DND-41 (cell line): Measurements from ENCODE around the gene AFG3L2.

Experiments used
- ATAC-seq: fragments of 200-7000 bp; cut with Tn5 transposase; 3 replicates; pipeline ENCODE4 v1.9.1; 2021; ENCODE audit warnings: low read depth; ENCODE audit not compliant: insufficient read depth
- DNase-seq: peaks from one replicate; pipeline ENCODE4 v3.0.0-alpha.2; 2020
- H2AFZ ChIP-seq: 2 replicates; pipeline ENCODE4 v1.6.0; 2012; ENCODE audit warnings: low read depth, low read length
- H3K27ac ChIP-seq: 2 replicates; pipeline ENCODE4 v1.5.1; 2012; ENCODE audit warnings: low read length, inconsistent platforms
- H3K27me3 ChIP-seq: fragments of 200-600 bp; sonication (generic); 2 replicates; pipeline ENCODE4 v1.6.0; 2012; ENCODE audit warnings: low read length, mild to moderate bottlenecking, inconsistent platforms; ENCODE audit not compliant: insufficient read depth, poor library complexity
- H3K36me3 ChIP-seq: 2 replicates; pipeline ENCODE4 v1.5.1; 2012; ENCODE audit warnings: low read length, inconsistent platforms; ENCODE audit not compliant: insufficient read depth
- H3K4me1 ChIP-seq: 2 replicates; pipeline ENCODE4 v1.5.1; 2012; ENCODE audit warnings: mild to moderate bottlenecking, low read length; ENCODE audit not compliant: insufficient read depth
- H3K4me2 ChIP-seq: 2 replicates; pipeline ENCODE4 v1.6.0; 2012; ENCODE audit warnings: mild to moderate bottlenecking, moderate library complexity, low read length, inconsistent platforms; ENCODE audit not compliant: insufficient read depth
- H3K4me3 ChIP-seq, 2 experiments: fragments of 200-600 bp in 1 of 2; shearing (Covaris generic) in 1 of 2; 2 replicates each; pipeline ENCODE4 v1.5.1; 2012 to 2016; ENCODE audit warnings: inconsistent platforms in 2 of 2, low read length in 2 of 2, mild to moderate bottlenecking in 2 of 2, low read depth in 1 of 2, moderate library complexity in 1 of 2
- H3K79me2 ChIP-seq: 2 replicates; pipeline ENCODE4 v1.6.0; 2012; ENCODE audit warnings: low read length, inconsistent platforms; ENCODE audit not compliant: insufficient read depth
- H3K9ac ChIP-seq: 2 replicates; pipeline ENCODE4 v1.6.0; 2012; ENCODE audit warnings: low read depth, mild to moderate bottlenecking, inconsistent platforms, low read length, moderate library complexity
- H3K9me3 ChIP-seq: 2 replicates; pipeline ENCODE4 v1.5.1; 2012; ENCODE audit warnings: low read length, moderate library complexity, mild to moderate bottlenecking, inconsistent platforms; ENCODE audit not compliant: insufficient read depth, severe bottlenecking
- H4K20me1 ChIP-seq: 2 replicates; pipeline ENCODE4 v1.6.0; 2012; ENCODE audit warnings: low read length; ENCODE audit not compliant: insufficient read depth
- EZH2 ChIP-seq: IDR thresholded peaks from 3 replicates; pipeline ENCODE4 v1.6.1; 2012; ENCODE audit warnings: borderline replicate concordance, low read depth, mild to moderate bottlenecking, moderate library complexity, low read length, inconsistent platforms; ENCODE audit not compliant: severe bottlenecking
- TF ChIP-seq, protein P1 (sequence below): IDR thresholded peaks from 2 replicates; pipeline ENCODE4 v1.5.1; 2012; ENCODE audit warnings: borderline replicate concordance, low read length, moderate library complexity, mild to moderate bottlenecking; ENCODE audit not compliant: poor library complexity, severe bottlenecking; ENCODE audit errors: extremely low read depth

Gene AFG3L2

GRCh38 chr18:12304351-12305210 is 72.4 kb downstream of the AFG3L2 start:
- no peak for ATAC-seq

GRCh38 chr18:12302391-12303147 is 74.5 kb downstream of the AFG3L2 start:
- no peaks in the 10 kb centered on the region for H3K27me3 ChIP-seq
- H3K4me1 ChIP-seq: no peaks in the 10 kb centered on the region
- H3K79me2 ChIP-seq: no peaks in the 10 kb centered on the region
- no peaks in the 10 kb centered on the region for H3K36me3 ChIP-seq
- no peaks in the 10 kb centered on the region for H4K20me1 ChIP-seq
- H2AFZ ChIP-seq: no peak overlapping the region
- no peak overlapping the region for H3K4me3 ChIP-seq
- DNase-seq (no peak), ATAC-seq (no peak)
- no peaks in the 10 kb centered on the region for H3K9me3 ChIP-seq
- H3K4me2 ChIP-seq: no peak overlapping the region
- no peak overlapping the region for H3K27ac ChIP-seq
- TF ChIP-seq EZH2: no peak
- TF ChIP-seq, protein P1, sequence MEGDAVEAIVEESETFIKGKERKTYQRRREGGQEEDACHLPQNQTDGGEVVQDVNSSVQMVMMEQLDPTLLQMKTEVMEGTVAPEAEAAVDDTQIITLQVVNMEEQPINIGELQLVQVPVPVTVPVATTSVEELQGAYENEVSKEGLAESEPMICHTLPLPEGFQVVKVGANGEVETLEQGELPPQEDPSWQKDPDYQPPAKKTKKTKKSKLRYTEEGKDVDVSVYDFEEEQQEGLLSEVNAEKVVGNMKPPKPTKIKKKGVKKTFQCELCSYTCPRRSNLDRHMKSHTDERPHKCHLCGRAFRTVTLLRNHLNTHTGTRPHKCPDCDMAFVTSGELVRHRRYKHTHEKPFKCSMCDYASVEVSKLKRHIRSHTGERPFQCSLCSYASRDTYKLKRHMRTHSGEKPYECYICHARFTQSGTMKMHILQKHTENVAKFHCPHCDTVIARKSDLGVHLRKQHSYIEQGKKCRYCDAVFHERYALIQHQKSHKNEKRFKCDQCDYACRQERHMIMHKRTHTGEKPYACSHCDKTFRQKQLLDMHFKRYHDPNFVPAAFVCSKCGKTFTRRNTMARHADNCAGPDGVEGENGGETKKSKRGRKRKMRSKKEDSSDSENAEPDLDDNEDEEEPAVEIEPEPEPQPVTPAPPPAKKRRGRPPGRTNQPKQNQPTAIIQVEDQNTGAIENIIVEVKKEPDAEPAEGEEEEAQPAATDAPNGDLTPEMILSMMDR: no peak
- H3K9ac ChIP-seq: no peak overlapping the region

More at GRCh38 chr18:12304351-12305210, 72.4 kb downstream of the AFG3L2 start:
- H3K4me2 ChIP-seq: no peak overlapping the region
- H3K27me3 ChIP-seq: no peaks in the 10 kb centered on the region
- no peak overlapping the region for H3K27ac ChIP-seq
- H4K20me1 ChIP-seq: no peaks in the 10 kb centered on the region
- H3K36me3 ChIP-seq: no peaks in the 10 kb centered on the region
- no peak for DNase-seq
- no peaks in the 10 kb centered on the region for H3K79me2 ChIP-seq
- no peak overlapping the region for H3K9ac ChIP-seq
- no peak for TF ChIP-seq EZH2
- TF ChIP-seq, protein P1: no peak
- H3K4me1 ChIP-seq: no peaks in the 10 kb centered on the region
- no peaks in the 10 kb centered on the region for H3K9me3 ChIP-seq
- no peak overlapping the region for H2AFZ ChIP-seq
- H3K4me3 ChIP-seq: no peak overlapping the region

DNA sequence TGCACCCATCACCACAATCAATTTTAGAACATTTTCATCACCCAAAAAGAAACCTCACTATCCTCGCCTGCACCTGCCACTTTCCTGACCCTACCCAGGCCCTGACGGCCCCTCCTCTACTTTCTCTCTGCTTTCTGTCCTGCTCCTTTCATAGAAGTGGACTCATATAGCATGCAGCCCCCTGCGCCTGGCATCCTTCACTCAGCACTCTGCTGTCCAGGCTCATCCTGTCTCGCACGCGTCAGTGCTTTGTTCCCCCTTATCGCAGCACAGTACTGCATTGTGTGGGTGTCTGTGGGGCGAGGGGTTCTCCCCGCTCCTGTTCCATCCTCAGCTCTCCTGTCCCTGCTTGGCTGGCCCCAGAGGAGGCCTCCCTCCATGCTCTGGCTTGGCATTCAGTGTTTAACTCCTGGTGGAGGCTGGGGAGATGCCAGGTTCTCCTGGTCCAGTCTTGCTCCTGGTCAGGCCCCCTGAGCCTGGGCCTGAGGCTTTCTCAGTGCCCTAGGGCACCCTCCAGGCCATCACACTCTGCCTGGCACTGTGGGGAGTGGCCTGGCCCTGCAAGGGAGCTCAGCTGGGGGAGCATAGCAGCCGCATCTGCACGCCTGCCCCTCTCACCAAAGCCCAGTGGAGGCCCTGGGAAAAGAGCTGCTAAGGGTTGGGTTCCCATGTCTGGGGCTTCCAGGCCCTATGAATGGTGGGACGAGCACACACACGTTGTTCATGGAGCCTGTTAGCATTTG is 75.6 kb downstream of the AFG3L2 start:
- Histone ChIP-seq H3K79me2 (no peaks in the 10 kb centered on the region), H3K4me1 (no peaks in the 10 kb centered on the region), H3K27me3 (no peaks in the 10 kb centered on the region), H3K9ac (no peak overlapping the region), H3K9me3 (no peaks in the 10 kb centered on the region), H3K4me2 (no peak overlapping the region), H4K20me1 (no peaks in the 10 kb centered on the region), H3K4me3 (no peak overlapping the region), H2AFZ (no peak overlapping the region), H3K36me3 (no peaks in the 10 kb centered on the region), H3K27ac (no peak overlapping the region)
- ATAC-seq: no peak
- TF ChIP-seq, protein P1: no peak
- no peak for TF ChIP-seq EZH2
- no peak for DNase-seq
